Measurements from ENCODE around the gene NEGR1.

The NEGR1 gene

DNA sequence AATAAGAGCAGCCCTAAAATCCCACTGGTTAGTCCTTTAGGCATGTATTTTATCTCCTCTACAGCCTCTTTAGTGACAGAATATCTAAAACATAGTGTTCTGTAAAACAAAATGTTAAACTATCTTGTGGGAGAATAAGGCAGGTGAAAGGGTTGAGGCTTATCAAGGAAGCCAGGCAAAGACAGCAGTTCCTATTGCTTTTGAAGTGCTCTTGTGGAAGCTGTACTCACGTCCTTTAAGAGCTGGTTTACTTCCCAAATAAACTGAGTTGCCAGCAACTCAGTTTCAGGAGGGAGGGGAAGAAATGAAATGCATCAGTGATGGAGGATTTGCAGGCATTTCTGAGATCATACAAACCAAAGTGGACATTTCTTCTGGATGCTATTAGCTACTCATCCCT, 671.9 kb downstream of the NEGR1 start:
- no peak for DNase-seq

DNA sequence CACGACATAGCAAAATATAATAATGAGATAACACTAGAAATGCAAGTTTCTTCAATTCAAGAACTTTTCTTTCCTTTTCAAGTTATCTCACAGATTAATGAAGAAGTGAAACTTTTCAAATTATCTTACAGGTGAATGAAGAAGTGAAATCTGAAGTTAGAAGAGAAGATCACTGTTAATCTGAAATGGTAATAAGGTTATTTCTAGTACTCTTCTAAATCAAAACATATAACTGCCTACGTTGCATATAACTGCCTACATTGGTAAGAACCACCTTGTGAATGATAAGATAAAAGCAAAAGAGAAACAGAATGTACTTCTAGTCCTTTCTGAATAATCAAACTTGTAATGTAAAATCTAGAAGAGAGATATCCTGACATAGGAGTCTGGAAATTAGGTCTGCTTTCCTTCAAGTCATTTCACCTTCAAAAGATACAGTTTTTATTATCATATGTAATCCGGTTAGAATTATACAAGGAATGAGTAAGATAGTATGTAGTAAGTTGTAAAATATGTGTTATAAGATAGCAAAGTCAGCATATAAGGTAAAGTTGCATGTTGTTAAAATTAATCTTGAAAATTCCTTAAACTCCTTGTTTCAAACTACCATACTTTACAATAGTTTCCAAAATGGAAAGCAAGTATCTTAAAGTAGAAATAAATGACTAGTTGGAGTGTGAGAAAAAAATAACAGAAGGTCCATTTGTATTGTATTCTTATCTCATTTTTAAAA, 679.1 kb downstream of the NEGR1 start:
- no peak for DNase-seq

DNA sequence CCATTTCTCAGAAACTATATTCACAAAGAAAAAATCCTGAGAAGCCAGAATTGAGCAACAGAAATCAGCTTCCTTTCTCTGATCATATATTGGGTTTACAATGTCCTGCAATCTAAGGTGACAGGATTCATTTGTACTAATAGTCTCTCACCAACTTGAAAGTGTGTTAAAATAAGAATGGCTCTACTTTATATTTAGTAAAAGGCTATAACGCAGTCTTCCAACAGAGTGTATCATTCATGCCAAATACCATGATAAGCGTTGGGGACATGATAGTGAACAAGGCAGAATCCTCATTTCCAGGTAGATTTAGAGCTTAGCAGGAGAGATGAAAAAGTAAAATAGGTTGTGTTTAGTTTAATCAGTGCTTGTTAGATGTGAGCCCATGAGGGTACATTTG, 682.3 kb downstream of the NEGR1 start:
- no peak for DNase-seq

DNA sequence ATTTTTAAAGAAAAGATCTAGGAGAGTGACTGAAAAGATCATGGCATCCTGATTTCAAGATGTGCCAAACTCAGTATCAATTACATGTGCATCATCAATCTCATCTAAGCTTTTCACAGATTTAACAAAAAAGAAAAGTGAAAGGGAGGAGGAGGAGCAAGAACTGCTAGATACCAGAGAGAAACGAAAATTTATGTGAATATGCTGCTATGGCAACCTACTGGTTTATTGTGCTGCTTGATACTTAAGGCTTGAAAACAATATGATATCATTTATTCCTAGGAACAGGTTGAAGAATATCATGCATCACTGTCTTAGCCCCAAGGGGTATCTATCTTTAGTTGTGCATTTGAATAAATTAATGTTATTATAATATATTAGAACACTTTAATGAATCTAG, 683.0 kb downstream of the NEGR1 start:
- DNase-seq = no peak

DNA sequence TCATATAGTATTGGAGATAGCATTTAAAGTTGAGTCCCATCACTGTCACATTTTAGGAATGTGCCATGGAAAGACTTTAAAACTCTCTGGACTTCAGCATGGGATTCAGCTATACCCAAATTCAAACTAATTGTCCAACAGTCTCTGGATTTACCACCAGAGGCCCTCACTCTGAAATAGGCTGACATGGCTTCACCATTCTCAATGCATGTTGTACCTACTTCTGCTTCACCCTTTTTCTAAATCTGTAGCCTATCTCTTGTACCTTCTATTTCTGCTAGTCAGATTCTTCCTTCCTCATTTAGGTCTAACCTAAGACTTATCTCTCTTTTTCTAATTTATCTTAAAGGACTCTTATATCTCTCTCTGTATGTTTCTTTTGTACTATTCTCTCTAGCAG, 688.8 kb downstream of the NEGR1 start:
- DNase-seq = no peak

DNA sequence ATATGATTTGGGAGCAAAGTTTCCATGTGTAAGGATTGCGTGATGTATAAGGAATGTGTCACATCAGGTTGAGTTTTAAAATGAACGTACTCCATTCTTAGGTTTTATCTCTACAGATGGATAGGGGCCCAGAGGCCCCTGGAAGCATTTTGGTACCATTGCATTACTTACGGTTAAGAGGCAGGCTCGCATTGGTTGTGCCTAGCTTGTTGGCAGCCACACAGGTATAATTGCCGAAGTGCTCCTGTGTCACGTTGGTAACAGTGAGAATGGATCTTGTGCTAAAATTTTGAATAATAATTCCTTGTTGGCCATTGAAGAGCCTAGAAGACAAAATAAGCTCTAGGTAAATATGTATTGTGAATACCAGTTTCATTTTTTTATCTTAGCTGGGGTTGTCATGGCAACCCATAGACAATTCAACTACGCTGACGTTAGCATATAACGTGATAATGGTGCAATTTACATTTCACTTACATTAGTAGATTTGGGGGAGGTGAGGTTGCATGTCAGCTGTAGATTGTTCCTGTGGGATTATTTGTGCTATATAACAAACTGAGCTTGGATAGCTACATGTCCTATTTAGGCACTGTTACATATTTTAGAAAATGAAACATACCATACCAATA, 689.6 kb downstream of the NEGR1 start:
- no peak for DNase-seq

DNA sequence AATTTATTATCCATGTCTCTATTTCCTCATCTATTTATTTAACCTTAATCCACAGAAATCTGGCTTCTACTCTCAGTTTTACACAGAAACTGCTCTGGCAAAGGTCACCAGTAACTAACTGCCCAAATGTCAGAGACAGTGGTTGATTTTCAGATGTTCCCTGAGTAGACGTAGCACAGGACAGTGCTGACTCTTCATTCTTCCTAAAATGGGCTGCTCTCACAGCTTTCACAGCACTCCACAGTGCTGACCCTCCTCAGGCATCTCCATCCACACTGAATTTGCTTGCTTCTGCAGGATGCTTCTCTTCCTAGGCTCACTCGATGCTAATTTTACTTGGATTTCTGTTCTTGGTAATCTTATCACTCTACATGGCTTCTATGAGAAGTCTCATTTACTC, 693.3 kb downstream of the NEGR1 start:
- no peak for DNase-seq

DNA sequence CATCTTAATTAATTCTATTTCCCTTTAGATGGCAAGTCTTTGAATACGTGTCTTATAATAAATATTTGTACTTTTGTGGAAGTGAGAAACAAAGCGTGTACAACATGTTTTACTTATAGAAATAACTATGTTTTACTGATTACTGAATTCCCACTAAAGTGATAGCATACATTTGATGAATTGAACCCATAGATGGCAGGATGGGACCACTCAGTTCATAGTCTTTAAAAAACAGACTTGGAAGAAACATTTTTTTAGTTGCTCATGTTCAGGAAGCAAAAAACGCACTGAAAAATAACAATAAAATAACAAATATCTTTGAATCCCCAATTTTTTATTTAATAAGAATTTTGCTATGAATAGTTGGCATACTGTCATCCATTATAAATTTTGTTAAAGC, 694.4 kb downstream of the NEGR1 start:
- DNase-seq = no peak

DNA sequence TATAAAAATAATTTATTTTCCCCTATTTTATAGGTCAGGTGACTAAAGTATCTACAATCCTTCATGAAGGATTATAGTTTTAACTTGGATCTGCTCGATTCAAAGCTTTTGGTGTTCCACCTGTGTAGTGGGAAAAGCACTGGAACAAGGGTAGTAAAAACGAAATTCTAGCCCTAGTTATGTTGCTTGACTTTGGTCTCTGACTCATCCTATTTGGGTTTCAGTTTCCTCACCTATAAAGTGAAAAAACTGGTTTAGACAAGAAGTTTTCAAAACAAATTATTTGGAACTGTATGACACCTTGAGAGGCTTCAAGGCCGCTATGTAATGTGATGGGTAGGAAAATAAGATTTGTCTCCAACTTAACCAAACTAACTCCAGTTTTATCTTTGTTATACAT, 696.3 kb downstream of the NEGR1 start:
- DNase-seq = no peak

DNA sequence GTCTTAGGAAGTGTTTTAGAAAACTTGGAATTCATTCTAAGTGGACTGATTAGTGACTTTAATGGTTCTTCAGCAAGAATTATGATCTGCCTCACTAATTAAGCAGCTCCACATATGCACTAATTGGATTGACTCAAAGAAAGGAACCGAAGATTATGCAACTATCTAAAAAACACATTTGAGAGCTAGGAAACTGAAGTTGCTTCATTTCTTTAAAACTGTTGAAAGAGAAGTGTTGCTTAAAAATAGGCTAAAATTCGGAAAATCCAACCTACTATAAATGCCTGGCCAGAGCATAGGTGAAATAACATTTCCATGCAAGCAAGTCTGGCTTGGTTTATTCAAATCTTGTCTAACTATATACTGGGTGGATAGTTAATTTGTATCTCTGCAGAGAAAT, 698.6 kb downstream of the NEGR1 start:
- no peak for DNase-seq

DNA sequence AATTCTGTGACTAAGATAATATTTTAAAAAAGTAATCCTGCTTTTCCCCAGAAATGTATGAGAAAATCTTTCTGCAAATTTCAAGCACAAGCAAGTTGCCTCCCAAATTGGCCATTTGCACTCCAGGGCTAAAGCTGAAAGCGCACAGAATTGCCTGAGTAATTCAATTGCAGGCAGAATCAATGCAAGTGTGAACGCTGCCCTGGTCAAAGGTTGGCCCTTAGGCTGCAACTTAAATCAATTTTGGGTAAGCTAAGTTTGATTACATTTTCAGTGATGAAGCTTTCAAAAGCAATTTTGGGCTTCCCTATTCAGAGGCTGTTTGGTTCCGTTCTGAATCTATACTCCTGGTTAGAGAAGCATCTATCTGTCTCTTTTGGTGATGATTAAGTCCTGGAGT, 699.7 kb downstream of the NEGR1 start:
- DNase-seq = no peak

DNA sequence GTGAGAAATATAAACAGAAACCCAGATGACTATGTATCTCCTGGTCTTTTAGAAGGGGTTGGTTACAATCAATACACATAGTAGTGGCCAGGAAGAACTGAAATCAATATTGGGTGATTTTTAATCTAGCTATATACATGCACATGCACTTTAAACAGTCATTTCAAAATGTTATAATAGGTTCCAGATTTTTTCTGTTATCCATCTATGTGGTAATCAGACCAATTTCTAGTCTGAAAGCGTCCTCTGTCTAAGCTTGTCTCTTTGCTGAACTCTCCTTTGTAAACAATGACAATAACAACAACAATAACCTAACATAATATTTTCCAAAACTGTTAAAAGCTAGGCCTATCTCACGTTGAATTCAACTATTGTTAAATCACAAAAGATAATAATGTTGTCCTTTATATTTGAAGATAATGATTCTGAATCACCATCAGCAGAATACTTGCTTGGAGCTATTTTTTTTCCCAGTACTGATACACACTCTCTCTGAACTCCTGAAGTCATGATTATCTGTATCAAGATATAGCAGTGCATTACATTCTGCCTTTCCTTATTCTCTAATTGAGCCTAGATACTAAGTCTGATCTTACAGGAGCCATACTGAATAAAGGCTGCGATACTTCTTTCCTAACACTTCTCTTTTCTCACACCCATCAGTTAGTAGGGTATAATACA, 704.7 kb downstream of the NEGR1 start:
- DNase-seq = no peak

DNA sequence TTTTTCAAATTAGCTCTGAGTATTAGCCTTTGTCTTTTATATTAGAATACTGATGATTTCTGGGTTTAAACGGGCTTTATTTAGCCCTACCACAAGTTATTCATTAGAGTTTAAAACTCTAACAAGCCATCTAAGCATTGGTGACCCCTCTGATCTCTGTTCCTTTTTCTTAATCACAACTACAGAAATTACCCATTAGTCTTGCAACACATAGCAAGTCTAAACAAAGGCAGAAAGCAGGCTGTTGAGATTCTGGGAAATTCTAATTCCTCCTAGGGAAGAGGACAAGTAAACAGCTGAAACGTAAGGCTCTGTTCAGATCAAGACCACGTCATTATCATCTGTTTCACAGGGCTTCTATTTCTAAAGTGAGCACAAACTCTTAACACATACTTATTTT, 710.3 kb downstream of the NEGR1 start:
- DNase-seq = no peak

DNA sequence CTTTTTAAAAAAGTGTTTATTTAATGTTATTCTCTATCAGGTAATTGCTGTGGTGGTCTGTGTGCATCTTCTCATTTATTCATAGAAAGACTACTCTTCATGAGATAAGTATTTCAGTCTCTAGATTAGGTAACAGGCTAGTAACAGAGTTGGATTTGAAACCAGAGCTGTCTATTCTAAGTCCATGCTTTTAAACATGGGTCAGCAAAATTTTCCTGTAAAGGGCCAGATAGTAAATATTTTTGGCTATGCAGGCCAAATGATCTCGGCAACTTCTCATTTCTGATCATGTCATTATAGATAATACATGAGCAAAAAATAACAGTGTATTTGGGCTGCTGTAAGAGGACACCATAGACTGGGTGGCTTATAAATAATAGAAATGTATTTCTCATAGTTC, 715.9 kb downstream of the NEGR1 start:
- no peak for DNase-seq

DNA sequence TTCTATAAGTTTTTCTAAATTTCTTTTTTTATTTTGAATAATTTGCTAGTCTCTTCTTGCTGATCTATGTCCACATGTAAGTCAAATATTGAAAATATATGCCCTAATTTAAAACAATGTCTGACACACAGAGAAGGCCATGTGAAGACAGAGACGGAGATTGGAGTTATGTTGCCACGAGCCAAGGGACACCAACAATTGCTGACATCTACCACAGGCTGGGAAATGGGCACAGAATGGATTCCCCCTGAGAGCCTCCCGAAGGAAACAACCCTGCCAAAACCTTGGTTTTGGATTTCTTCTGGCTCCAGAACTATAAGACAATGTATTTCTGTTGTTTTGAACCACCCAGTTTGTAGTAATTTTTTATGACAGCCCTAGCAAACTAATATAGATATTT, 716.5 kb downstream of the NEGR1 start:
- no peak for DNase-seq

DNA sequence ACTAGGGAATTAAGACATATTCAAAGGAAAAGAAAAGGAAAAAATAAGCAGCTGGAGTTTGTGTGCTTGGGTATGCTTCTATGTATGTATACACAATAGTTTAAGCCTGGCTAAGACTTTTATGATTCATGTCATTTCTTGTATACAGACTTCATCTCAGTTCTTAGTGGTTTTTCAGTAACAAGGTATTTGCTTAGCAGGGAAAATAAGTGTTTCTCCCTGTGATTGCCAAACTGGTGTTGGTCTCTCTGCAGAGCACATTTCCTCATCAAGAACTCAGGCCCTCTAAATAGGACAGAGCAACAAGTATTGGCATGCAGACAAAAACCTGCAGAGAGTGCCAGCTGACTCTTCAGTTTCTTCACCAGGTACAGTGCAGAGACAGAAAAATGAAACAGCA, 717.1 kb downstream of the NEGR1 start:
- DNase-seq = no peak

DNA sequence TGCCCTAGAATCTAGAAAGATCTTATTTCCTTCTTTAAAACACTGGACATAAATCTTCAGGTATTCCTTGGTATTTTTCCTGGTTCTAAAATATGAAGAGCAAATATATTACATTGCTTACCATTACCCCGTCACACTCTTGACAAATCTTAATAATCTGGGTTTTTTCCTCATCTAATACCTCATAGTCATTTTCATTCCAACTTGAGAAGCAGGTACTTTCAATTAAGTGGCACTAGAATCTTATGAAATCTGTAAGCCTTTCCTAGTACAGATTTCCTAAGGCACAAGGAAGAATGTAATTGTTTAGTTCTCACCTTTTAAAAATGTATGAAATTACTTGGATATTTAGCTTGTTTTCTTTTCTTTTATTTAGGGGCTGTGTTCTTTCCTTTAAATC, 720.0 kb downstream of the NEGR1 start:
- DNase-seq = no peak

DNA sequence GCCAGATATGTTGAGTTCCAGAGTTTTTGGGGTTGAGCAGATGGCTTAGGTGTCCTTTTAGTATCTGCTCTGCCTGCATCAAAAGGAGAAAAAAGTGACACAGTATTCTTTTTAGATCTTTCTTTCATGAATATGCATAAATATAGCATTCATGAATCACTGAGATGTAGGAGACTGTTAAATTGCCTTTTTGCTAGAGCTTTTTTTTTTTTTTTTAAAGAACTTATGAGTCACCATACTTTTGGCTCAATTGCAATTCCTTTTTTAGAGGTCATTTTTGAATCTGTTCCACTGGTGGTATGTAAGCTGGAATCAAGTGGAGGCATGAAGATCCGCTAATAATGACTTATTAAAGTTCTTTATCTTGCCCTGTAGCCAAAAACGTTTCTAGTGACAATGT, 720.6 kb downstream of the NEGR1 start:
- no peak for DNase-seq

DNA sequence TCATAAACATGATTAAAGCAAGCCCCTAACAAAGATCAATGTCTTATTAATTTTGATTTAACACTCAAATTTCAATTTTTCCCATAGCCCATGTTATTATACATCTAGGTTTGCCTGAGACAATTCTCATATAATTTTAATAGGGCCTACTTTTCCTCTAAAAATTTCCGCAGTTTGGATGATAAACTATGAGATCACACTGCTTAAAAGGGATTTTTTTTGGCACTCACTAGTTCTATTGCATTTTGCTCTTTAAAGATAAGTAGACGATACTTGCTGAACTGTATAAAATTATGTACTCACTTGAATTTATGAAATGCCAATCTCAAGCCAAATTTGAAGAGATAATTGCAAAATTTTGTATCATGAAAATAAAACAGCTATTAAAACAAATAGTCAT, 721.1 kb downstream of the NEGR1 start:
- DNase-seq = no peak

DNA sequence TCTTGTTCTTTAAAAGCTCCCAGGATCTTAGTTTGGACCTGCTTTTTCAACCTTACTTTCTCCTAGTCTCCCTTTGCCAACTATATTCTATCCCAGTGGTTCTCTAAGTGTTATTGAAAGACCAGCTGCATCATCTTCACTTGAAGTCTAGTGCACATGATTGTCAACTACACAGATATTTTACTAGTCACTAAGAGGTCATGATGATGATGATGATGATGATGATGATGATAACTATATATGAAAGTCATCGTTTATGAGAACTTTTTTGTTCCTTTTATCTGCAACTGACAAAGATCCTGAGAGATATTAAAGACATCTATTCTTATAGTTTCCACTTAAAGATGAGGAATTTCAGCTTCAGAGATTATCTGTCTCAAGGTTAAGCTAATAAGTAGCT, 722.5 kb downstream of the NEGR1 start:
- DNase-seq = no peak

DNA sequence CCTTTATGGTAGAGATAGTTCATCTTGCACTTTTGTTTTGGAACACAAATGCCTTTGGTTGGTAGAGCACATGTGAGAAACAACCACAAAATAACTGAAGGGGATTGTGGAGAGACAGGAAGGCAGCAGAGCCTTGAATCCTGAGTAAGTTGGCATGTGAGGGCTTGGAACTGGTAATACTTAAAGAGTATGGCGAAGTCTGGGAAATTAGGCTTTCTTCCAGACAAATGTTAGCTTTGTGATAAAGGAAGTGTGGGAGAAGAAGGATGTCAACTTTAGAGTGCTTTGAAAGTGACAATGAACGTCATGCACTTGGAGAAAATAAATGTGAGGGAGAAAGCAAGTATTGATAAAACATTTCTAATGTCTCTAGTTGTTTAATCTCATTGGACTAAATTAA, 725.2 kb downstream of the NEGR1 start:
- DNase-seq = no peak

DNA sequence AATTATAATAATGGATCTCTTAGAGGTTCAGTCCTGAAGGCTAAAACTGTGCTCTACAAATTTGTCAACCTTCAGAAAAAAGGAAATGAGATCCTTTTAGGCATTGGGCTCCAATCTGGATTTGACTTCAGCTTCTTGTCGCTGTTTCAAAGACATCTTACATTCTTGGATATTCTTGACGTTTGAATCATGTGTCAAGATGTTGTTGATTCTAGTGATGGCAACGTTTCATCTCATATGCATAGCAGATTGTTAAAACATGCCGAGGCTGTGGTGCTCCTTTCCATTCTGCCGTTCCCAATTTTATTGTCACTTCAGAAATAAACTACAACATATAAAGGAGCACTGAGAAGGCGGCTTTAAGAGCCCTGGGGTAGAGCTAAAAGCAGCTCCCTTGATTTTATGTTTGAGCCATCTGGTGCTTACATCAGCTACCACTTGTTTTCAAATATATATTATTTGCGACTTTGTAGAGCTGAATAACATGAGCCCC, 733.9 kb downstream of the NEGR1 start:
- no peak for DNase-seq

DNA sequence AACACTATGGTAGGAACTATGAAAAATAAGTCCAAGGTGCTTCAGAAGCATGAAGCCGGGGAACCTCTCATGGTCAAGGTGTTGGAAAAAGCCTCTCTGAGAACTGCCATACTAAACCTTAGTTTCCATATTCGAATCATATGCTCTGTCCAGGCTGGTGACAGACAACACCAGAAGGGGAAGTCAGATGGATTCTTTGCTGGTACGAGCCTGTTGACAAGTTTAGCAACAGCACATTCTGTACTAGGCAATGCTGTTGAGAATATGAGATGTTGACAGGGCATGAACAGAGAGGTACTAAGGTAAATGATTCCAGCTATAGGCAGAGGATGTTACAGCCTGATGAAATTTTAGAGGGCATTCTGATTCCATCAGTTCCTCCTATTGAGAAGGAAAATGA, 740.2 kb downstream of the NEGR1 start:
- no peak for DNase-seq

DNA sequence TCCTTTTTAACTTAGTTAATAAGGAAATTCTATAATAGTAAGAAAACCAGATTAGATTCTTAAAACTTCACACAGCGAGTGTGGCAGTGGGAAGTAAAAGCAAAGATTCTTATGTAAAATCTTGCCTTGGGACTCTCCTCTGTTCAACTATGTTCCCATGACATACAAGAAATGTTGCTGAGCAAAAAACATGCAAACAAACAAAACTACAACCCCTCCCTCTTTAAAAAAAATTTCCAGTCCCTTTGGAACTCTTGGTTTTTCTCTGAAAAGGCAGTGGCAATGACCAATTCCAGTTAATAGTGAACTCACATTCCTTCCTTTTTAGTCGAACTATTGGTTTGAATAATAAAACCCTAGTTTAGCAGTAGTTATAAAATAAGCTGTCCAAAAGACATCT, 748.4 kb downstream of the NEGR1 start:
- no peak for DNase-seq

Data from left hindlimb (tissue), 1 donor.